Smooth muscle cell (in vitro differentiated cells): ENCODE results near the gene MACF1. TPM values are rescaled to one million over a fixed set of nuclear protein-coding genes. Genes with fewer than 3 reads are reported as not detected.

Experiments used
- DNase-seq: peaks from one replicate; lab custom pipeline; 2025; ENCODE audit not compliant: unreplicated experiment; lab: John Stamatoyannopoulos, UW
- H2AFZ ChIP-seq: fragments of 200-600 bp; sonication (generic); 2 replicates; pipeline ENCODE4 v1.6.0; 2016; ENCODE audit warnings: antibody characterized with exemption, low read depth, mild to moderate bottlenecking
- H3F3A ChIP-seq: fragments of 200-600 bp; sonication (generic); 2 replicates; pipeline ENCODE4 v1.6.0; 2017; ENCODE audit warnings: antibody characterized with exemption, low read depth
- H3K27ac ChIP-seq: fragments of 200-600 bp; sonication (generic); 2 replicates; pipeline ENCODE4 v1.5.1; 2016; ENCODE audit warnings: low read depth, mild to moderate bottlenecking
- H3K27me3 ChIP-seq: fragments of 200-600 bp; sonication (generic); 2 replicates; pipeline ENCODE4 v1.6.1; 2016; ENCODE audit warnings: low read depth, mild to moderate bottlenecking
- H3K36me3 ChIP-seq: fragments of 200-600 bp; sonication (generic); 2 replicates; pipeline ENCODE4 v1.5.1; 2016; ENCODE audit warnings: low read depth
- H3K4me1 ChIP-seq: fragments of 200-600 bp; sonication (generic); 2 replicates; pipeline ENCODE4 v1.5.1; 2016; ENCODE audit warnings: low read depth
- H3K4me2 ChIP-seq: fragments of 200-600 bp; sonication (generic); 2 replicates; pipeline ENCODE4 v1.6.0; 2016; ENCODE audit warnings: mild to moderate bottlenecking
- H3K4me3 ChIP-seq: fragments of 200-600 bp; sonication (generic); 2 replicates; pipeline ENCODE4 v1.5.1; 2016; ENCODE audit warnings: mild to moderate bottlenecking
- H3K79me2 ChIP-seq: fragments of 200-600 bp; sonication (generic); 2 replicates; pipeline ENCODE4 v1.6.0; 2016; ENCODE audit warnings: low read depth, mild to moderate bottlenecking
- H3K9ac ChIP-seq: fragments of 200-600 bp; sonication (generic); 2 replicates; pipeline ENCODE4 v1.6.0; 2016; ENCODE audit warnings: low read depth
- H3K9me3 ChIP-seq: fragments of 200-600 bp; sonication (generic); replicated peaks from 2 replicates; pipeline ENCODE4 v1.5.1; 2016; ENCODE audit warnings: low read depth
- H4K20me1 ChIP-seq: fragments of 200-600 bp; sonication (generic); 2 replicates; pipeline ENCODE4 v1.6.0; 2016; ENCODE audit warnings: low read depth
- CTCF ChIP-seq: fragments of 200-600 bp; sonication (generic); IDR thresholded peaks from 2 replicates; pipeline ENCODE4 v1.5.1; 2017; ENCODE audit warnings: borderline replicate concordance, mild to moderate bottlenecking, antibody characterized with exemption; ENCODE audit not compliant: insufficient read depth, poor library complexity, severe bottlenecking
- WGBS: methylation state at CpG from one replicate; pipeline ENCODE4 v1.1.7; 2016; ENCODE audit warnings: low lambda C conversion rate; 5-methylcytosine and 5-hydroxymethylcytosine counted together
- polyA plus RNA-seq: library from polyadenylated mRNA; unstranded; fragments of >200 nt; fragmentation: Nextera tagmentation; extraction: Ambion mirVana; gene quantifications from 2 replicates; pipeline ENCODE4 v1.2.1, GENCODE V29; 2016
- total RNA-seq: library from RNA; depleted of rRNA; stranded (reverse); fragments of >200 nt; gene quantifications from 2 replicates; pipeline ENCODE4 v1.2.3, GENCODE V29; 2014

Gene MACF1
- total and polyA plus RNA-seq, 2 experiments from 2014 or later, result 36.9 to 195 TPM

- Histone ChIP-seq H2AFZ (no peak overlapping the region), H3K4me3 (no peak overlapping the region), H3K4me2 (no peak overlapping the region), H3K27me3 (no peaks in the 10 kb centered on the region), H3F3A (peaks cover 5% of the 10 kb centered on the region), H4K20me1 (peaks cover 78% of the 10 kb centered on the region), H3K79me2 (peaks cover 76% of the 10 kb centered on the region), H3K4me1 (no peaks in the 10 kb centered on the region), H3K9me3 (no peaks in the 10 kb centered on the region), H3K36me3 (no peaks in the 10 kb centered on the region), H3K9ac (no peak overlapping the region), H3K27ac (no peak overlapping the region)
- DNase-seq, result no peak
- TF ChIP-seq CTCF, result no peak
- 76% methylated on average over 9 of the region's 9 CpGs for WGBS
Measured at GRCh38 chr1:39230261-39231190, 26.0 kb downstream of the MACF1 start.

GRCh38 chr1:39236971-39237370 lies 32.5 kb downstream of the MACF1 start:
- WGBS, result 97% methylated on average over 4 of the region's 4 CpGs
- peaks cover 6% of the 10 kb centered on the region for H3K36me3 ChIP-seq
- peaks cover 79% of the 10 kb centered on the region for H4K20me1 ChIP-seq

GRCh38 chr1:39238476-39238875 lies 34.0 kb downstream of the MACF1 start:
- Histone ChIP-seq H3K9me3 (no peaks in the 10 kb centered on the region), H3K9ac (no peak overlapping the region), H3K27ac (no peak overlapping the region), H3K4me1 (no peaks in the 10 kb centered on the region), H3K27me3 (no peaks in the 10 kb centered on the region), H4K20me1 (peaks cover 79% of the 10 kb centered on the region), H2AFZ (no peak overlapping the region), H3K4me2 (no peak overlapping the region), H3F3A (peaks cover 6% of the 10 kb centered on the region), H3K36me3 (peaks cover 6% of the 10 kb centered on the region), H3K4me3 (no peak overlapping the region), H3K79me2 (peaks cover 70% of the 10 kb centered on the region)
- no peak for TF ChIP-seq CTCF
- DNase-seq, result no peak
- 84% methylated on average over 1 of the region's 1 CpG for WGBS

More at GRCh38 chr1:39236971-39237370, 32.5 kb downstream of the MACF1 start:
- no peaks in the 10 kb centered on the region for H3K4me1 ChIP-seq
- H3K9me3 ChIP-seq, result no peaks in the 10 kb centered on the region
- H3K79me2 ChIP-seq, result peaks cover 69% of the 10 kb centered on the region
- H3K27me3 ChIP-seq, result no peaks in the 10 kb centered on the region
- no peak for DNase-seq
- H3K27ac ChIP-seq, result no peak overlapping the region
- no peak overlapping the region for H2AFZ ChIP-seq
- H3K9ac ChIP-seq, result no peak overlapping the region
- peaks cover 5% of the 10 kb centered on the region for H3F3A ChIP-seq
- no peak overlapping the region for H3K4me3 ChIP-seq
- no peak overlapping the region for H3K4me2 ChIP-seq
- TF ChIP-seq CTCF, result no peak
